ENCODE data around the gene BICD2. TPM values are rescaled to one million over a fixed set of nuclear protein-coding genes. Genes with fewer than 3 reads are reported as not detected.
"Not testable (repeated sequence)": the region's sequence is repeated elsewhere in the genome, so short reads cannot be mapped to it uniquely, and the experiment has no call there.

Gene BICD2
- total RNA-seq, result 10 to 100 TPM; 28.3 to 54.0 (median 44.2) TPM

- ATAC-seq (ENCODE audit: low FRiP score), result peak; percentile 93
- no peak for TF ChIP-seq CTCF (IDR thresholded peaks at IDR 0.05)
- DNase-seq (ENCODE audit: low spot score), result no peak
Measured at GRCh38 chr9:92764381-92764987, at the start of gene BICD2. Gene BICD2 (minus strand): TSS chr9:92764833. CDS start chr9:92764744, 89 bp downstream.

- DNase-seq (ENCODE audit: low spot score); ATAC-seq (ENCODE audit: low FRiP score): not testable (repeated sequence)
Measured at GRCh38 chr9:92809629-92810326, 45.1 kb upstream of the BICD2 start.

GRCh38 chr9:92808726-92809451 lies 44.3 kb upstream of the BICD2 start:
- ATAC-seq (ENCODE audit: low FRiP score), result peak; percentile 87
- DNase-seq (ENCODE audit: low spot score), result peak; percentile 38

GRCh38 chr9:92807757-92808725 lies 43.4 kb upstream of the BICD2 start:
- ATAC-seq (ENCODE audit: low FRiP score) (no peak), DNase-seq (ENCODE audit: low spot score) (no peak)
- no peak for TF ChIP-seq CTCF (IDR thresholded peaks at IDR 0.05)

More at GRCh38 chr9:92808726-92809451, 44.3 kb upstream of the BICD2 start:
- TF ChIP-seq CTCF (IDR thresholded peaks at IDR 0.05), result no peak

GRCh38 chr9:92807031-92807756 lies 42.6 kb upstream of the BICD2 start:
- DNase-seq (ENCODE audit: low spot score) (no peak), ATAC-seq (ENCODE audit: low FRiP score) (no peak)
- no peak for TF ChIP-seq CTCF (IDR thresholded peaks at IDR 0.05)

- ATAC-seq (ENCODE audit: low FRiP score), result no peak
- no peak for TF ChIP-seq CTCF (IDR thresholded peaks at IDR 0.05)
- DNase-seq (ENCODE audit: low spot score), result no peak
Measured at GRCh38 chr9:92804727-92805126, 40.1 kb upstream of the BICD2 start.
